Natural killer cell (primary cell): ENCODE results near the gene FRA10AC1. TPM values are rescaled to one million over a fixed set of nuclear protein-coding genes. Genes with fewer than 3 reads are reported as not detected.
A peak's percentile ranks its signal among the peaks of the same experiment; 100 is the strongest.

ENCODE experiments used
- ATAC-seq, 3 donors: fragments of 150-1000 bp in 2 of 3; fragments of 200-7000 bp in 1 of 3; cut with Tn5 transposase; 1 replicate in 1 of 3; 2 replicates in 2 of 3; pipeline ENCODE4 v1.10.0; 2021; ENCODE audit warnings: mild to moderate bottlenecking in 2 of 3, moderate library complexity in 2 of 3
- DNase-seq, 2 donors: peaks; one replicate each; pipeline versions ENCODE4 v3.0.0 to v3.0.0-alpha.2; 2013 to 2021; ENCODE audit warnings: mixed read lengths in 1 of 2
- H3K27ac ChIP-seq: one replicate; pipeline ENCODE4 v1.5.1; 2013; ENCODE audit warnings: mild to moderate bottlenecking, low read length
- H3K27me3 ChIP-seq: one replicate; pipeline ENCODE4 v1.6.1; 2013; ENCODE audit warnings: low read length; ENCODE audit not compliant: control insufficient read depth, insufficient read depth
- H3K36me3 ChIP-seq: one replicate; pipeline ENCODE4 v1.6.1; 2013; ENCODE audit warnings: low read length; ENCODE audit not compliant: control insufficient read depth, insufficient read depth
- H3K4me1 ChIP-seq: one replicate; pipeline ENCODE4 v1.6.1; 2013; ENCODE audit warnings: low read length; ENCODE audit not compliant: control insufficient read depth, insufficient read depth
- H3K4me3 ChIP-seq: one replicate; pipeline ENCODE4 v1.5.1; 2013; ENCODE audit warnings: low read length
- H3K9me3 ChIP-seq: one replicate; pipeline ENCODE4 v1.6.1; 2013; ENCODE audit warnings: low read length; ENCODE audit not compliant: control insufficient read depth, insufficient read depth
- H3K27ac Mint-ChIP-seq, 2 donors: one replicate each; pipeline ENCODE4 v1.8.0; 2022; ENCODE audit warnings: mild to moderate bottlenecking in 2 of 2, mixed read lengths in 2 of 2, moderate library complexity in 1 of 2
- H3K27me3 Mint-ChIP-seq, 2 donors: one replicate each; pipeline ENCODE4 v1.8.0; 2022; ENCODE audit warnings: low read depth in 2 of 2, mixed read lengths in 2 of 2
- H3K36me3 Mint-ChIP-seq: one replicate; pipeline ENCODE4 v1.8.0; 2022; ENCODE audit warnings: mixed read lengths
- H3K4me1 Mint-ChIP-seq, 2 donors: one replicate each; pipeline ENCODE4 v1.8.0; 2022; ENCODE audit warnings: mixed read lengths in 2 of 2
- H3K4me3 Mint-ChIP-seq: one replicate; pipeline ENCODE4 v1.8.0; 2022; ENCODE audit warnings: mild to moderate bottlenecking, moderate library complexity, mixed read lengths
- H3K9me3 Mint-ChIP-seq, 2 donors: one replicate each; pipeline ENCODE4 v1.8.0; 2022; ENCODE audit warnings: mixed read lengths in 2 of 2
- CTCF ChIP-seq: fragments of 200-600 bp; IDR thresholded peaks from one replicate; pipeline ENCODE4 v1.8.0; 2022; ENCODE audit warnings: antibody characterized with exemption
- WGBS: methylation state at CpG from one replicate; pipeline ENCODE4 v1.1.7; 2013; ENCODE audit warnings: missing lambda C conversion rate; ENCODE audit not compliant: insufficient coverage; 5-methylcytosine and 5-hydroxymethylcytosine counted together
- intact Hi-C: fragments of 100-400 bp; cut with micrococcal nuclease; formaldehyde crosslinking; loops from one replicate; pipeline ENCODE4 v1.14.2; 2022
- total RNA-seq, 4 donors: library from RNA; stranded (reverse); fragments of 120-200 nt in 1 of 4; gene quantifications; one replicate each; pipeline versions ENCODE4 v1.2.3 to v1.2.4, GENCODE V29; 2013 to 2022

Gene FRA10AC1
- total RNA-seq, 3 donors from 2014 or later (not counting 1 experiment from before 2014, with no cell fraction given) = 8.3 to 18.7 (median 12.9) TPM

- 58% methylated on average over 4 of the region's 8 CpGs for whole genome bisulfite sequencing
- ATAC-seq (peak in 2 of 3 donors; percentile 24 to 64), DNase-seq (no peak)
- H3K4me1 Mint-ChIP-seq = no peaks in the 10 kb centered on the region
- H3K36me3 ChIP-seq = no peaks in the 10 kb centered on the region
- H3K4me1 ChIP-seq = no peaks in the 10 kb centered on the region
- H3K4me3 Mint-ChIP-seq = no peak overlapping the region
- peaks cover 6 to 14% of the 10 kb centered on the region in 2 donors for H3K27me3 Mint-ChIP-seq
- no peaks in the 10 kb centered on the region for H3K9me3 ChIP-seq
- H3K27ac Mint-ChIP-seq = no peak overlapping the region
- H3K36me3 Mint-ChIP-seq = no peaks in the 10 kb centered on the region
- H3K27me3 ChIP-seq = no peaks in the 10 kb centered on the region
- no peak for TF ChIP-seq CTCF
- intact Hi-C loops = no loop called here
- H3K27ac ChIP-seq = no peak overlapping the region
- H3K9me3 Mint-ChIP-seq = peaks cover 0 to 2% of the 10 kb centered on the region in 2 donors
- no peak overlapping the region for H3K4me3 ChIP-seq
These were observed 40.4 kb upstream of the FRA10AC1 start for GRCh38 chr10:93742633-93743349.

- Histone ChIP-seq H3K4me1 (no peaks in the 10 kb centered on the region), H3K4me3 (no peak overlapping the region), H3K9me3 (no peaks in the 10 kb centered on the region), H3K27me3 (no peaks in the 10 kb centered on the region), H3K27ac (no peak overlapping the region), H3K36me3 (no peaks in the 10 kb centered on the region)
- ATAC-seq (no peak), DNase-seq (no peak)
- no peak for TF ChIP-seq CTCF
- no peak overlapping the region for H3K4me3 Mint-ChIP-seq
- no peak overlapping the region for H3K27ac Mint-ChIP-seq
- peaks cover 0 to 2% of the 10 kb centered on the region in 2 donors for H3K9me3 Mint-ChIP-seq
- no peaks in the 10 kb centered on the region for H3K36me3 Mint-ChIP-seq
- intact Hi-C loops = no loop called here
- no peaks in the 10 kb centered on the region for H3K4me1 Mint-ChIP-seq
- 90% methylated on average over 3 of the region's 3 CpGs for WGBS
- H3K27me3 Mint-ChIP-seq = peaks cover 6 to 28% of the 10 kb centered on the region in 2 donors
These were observed 39.0 kb upstream of the FRA10AC1 start for GRCh38 chr10:93741367-93741766.

- no peak for ATAC-seq
- Histone ChIP-seq H3K27ac (no peak overlapping the region), H3K27me3 (peaks cover 5% of the 10 kb centered on the region), H3K4me3 (no peak overlapping the region), H3K4me1 (no peaks in the 10 kb centered on the region), H3K36me3 (no peaks in the 10 kb centered on the region), H3K9me3 (no peaks in the 10 kb centered on the region)
- Mint-ChIP-seq H3K36me3 (no peaks in the 10 kb centered on the region), H3K4me3 (no peak overlapping the region), H3K27ac (no peak overlapping the region), H3K4me1 (no peaks in the 10 kb centered on the region), H3K27me3 (peaks cover 22 to 56% of the 10 kb centered on the region in 2 donors), H3K9me3 (no peaks in the 10 kb centered on the region)
- no peak for TF ChIP-seq CTCF
- intact Hi-C loops = no loop called here
- 80% methylated on average over 1 of the region's 1 CpG for WGBS
- no peak for DNase-seq
These were observed 23.6 kb upstream of the FRA10AC1 start for GRCh38 chr10:93726024-93726423.

GRCh38 chr10:93723153-93723552 is 20.8 kb upstream of the FRA10AC1 start:
- Mint-ChIP-seq H3K9me3 (no peaks in the 10 kb centered on the region), H3K36me3 (no peaks in the 10 kb centered on the region), H3K4me3 (no peak overlapping the region), H3K27me3 (peaks cover 30 to 55% of the 10 kb centered on the region in 2 donors), H3K4me1 (no peaks in the 10 kb centered on the region), H3K27ac (no peak overlapping the region)
- Histone ChIP-seq H3K4me3 (no peak overlapping the region), H3K4me1 (no peaks in the 10 kb centered on the region), H3K27ac (no peak overlapping the region), H3K36me3 (no peaks in the 10 kb centered on the region), H3K27me3 (peaks cover 2% of the 10 kb centered on the region), H3K9me3 (no peaks in the 10 kb centered on the region)
- DNase-seq (no peak), ATAC-seq (no peak)
- intact Hi-C loops = no loop called here
- no peak for TF ChIP-seq CTCF
- WGBS = no CpG with 5 or more reads among the region's 2 CpGs
